ENCODE results near the gene FPR1.

Gene FPR1

DNA sequence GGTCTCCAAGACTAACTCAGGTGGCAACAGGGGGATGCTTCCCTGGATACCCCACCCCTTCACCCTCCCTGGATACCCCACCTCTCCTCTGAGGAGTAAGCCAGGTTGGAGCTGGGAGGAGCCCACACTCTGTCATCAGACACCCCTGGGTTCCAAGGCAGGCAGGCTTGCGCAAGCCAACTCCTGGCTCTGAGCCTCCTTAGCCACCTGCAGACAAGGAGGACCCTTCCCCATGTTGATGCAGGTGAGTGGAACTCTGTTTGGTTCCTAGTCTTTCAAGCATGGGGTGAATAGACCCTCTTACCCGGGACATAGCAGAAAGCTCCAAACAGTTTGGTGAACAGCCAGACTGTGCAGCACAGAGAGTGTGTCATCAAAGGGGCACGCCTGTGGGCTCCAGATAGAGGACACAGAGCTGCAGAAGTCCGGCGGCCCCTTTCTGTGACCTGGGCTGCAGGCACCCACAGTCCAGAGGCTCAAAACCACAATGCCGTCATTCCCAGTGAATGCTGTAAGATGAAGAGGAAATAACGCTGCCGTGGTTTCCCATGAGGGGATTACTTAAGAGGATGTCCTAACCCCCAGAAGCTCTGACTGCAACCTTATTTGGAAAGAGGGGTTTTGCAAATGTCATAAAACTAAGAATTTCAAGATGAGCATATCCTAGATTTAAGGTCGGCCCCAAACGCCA is 15.8 kb downstream of the FPR1 start:
- DNase-seq = no peak

DNA sequence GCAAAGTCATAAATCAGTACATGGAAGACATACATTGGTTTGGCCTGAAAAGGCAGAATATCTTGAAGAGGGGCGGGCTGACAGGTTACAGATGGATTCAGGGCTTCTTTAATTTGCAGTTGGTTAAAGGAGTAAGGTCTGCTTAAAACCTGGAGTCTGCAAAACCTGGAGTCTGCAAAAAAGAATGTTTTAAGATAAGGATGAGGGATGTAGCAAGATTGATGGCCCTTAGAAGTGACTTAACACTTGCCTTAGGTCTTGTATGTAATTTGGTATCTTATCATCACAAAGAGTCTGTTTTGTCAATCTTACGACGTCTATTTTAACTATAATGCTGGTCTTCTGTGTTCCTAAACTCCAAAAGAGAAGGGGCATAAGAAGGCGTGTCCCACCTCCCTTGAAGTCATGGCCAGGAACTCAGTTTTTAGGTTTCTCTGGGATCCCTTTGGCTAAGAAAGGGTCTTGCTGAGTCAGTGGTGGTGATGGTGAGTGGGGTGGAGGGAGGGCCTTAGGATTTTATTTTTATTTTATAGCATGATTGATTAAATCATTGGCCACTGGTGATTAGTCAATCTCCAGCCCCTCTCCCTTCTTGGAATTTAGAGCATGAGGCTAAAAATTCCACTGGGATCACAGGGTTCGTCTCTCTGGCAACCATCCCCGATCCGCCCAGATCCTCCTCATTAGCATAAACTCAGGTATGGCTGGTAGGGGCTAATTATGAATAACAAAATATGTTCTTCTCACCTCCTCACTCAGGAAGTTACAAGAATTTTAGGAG is 17.7 kb downstream of the FPR1 start:
- no peak for DNase-seq

DNA sequence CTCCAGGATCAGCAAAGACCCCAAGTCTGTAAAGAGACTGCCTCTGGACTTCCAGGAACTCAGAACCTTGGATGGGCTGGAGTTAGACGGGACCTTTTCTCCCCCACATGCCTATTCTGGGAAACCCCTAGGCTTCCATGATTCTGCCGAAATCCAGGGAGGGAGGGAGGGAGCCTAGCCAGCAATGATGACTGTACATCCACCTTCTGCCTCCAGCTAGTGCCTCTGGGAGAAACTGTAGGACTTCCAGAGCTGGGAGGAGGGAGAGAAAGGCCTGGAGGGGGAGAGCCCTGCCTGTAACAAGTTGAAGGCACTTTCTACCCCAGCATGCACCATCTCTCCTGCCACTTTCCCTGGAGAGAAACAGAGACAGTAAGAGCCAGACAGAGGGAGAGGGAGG is 21.9 kb downstream of the FPR1 start:
- DNase-seq = no peak

- no peak for DNase-seq
Measured at GRCh38 chr19:51727349-51727880, 24.3 kb downstream of the FPR1 start.

- DNase-seq = no peak
Measured at GRCh38 chr19:51726049-51726448, 25.6 kb downstream of the FPR1 start.

- DNase-seq = no peak
Measured at GRCh38 chr19:51724543-51724942, 27.1 kb downstream of the FPR1 start.

GRCh38 chr19:51722492-51722891 is 29.2 kb downstream of the FPR1 start:
- no peak for DNase-seq

GRCh38 chr19:51721905-51722304 is 29.8 kb downstream of the FPR1 start:
- no peak for DNase-seq

- no peak for DNase-seq
Measured at GRCh38 chr19:51719251-51719988, 32.3 kb downstream of the FPR1 start.

DNA sequence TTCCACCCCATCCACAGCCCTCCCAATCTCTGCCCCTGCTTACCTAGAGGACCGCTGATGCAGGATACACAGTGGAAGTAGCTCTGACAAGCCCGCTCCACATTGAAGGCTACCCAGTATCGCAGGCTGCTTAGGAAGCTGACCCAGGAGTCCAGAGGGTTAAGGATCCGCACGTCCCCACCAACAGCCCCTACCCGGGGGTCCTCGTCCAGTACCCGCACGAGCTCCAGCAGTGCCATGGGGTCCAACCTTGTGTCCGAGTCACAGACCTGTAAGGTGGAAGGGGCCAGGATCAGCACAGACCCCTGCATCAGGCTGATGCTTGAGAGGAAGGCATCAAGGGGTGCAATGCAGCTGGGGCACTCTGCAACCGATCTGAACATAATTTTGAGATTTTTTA is 34.8 kb downstream of the FPR1 start:
- no peak for DNase-seq

DNA sequence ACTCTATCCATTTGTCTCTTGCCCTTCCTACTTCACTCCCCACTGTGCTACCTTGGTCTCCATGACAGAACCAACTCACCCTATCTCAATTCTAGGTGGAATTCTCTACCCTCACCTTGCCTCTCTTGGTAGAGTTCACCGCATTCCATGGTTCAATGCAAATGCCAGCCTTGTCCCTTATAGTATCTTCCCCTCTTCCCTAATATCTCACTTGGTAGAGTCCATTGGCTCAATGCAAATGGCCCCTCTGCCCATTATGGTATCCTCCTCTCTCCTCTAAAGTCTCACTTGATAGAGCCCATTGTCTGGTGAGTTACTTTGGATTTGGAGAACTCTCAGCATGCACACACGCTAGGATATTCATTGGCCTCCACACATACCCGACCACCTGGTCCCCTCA is 35.8 kb downstream of the FPR1 start:
- DNase-seq = no peak

GRCh38 chr19:51714848-51715247 is 36.8 kb downstream of the FPR1 start:
- DNase-seq = no peak

GRCh38 chr19:51713319-51714285 is 38.1 kb downstream of the FPR1 start:
- DNase-seq = no peak

- DNase-seq = no peak
Measured at GRCh38 chr19:51712461-51713081, 39.1 kb downstream of the FPR1 start.

- DNase-seq = no peak
Measured at GRCh38 chr19:51711702-51712101, 40.0 kb downstream of the FPR1 start.

- no peak for DNase-seq
Measured at GRCh38 chr19:51710163-51710562, 41.5 kb downstream of the FPR1 start.

- no peak for DNase-seq
Measured at GRCh38 chr19:51709575-51709974, 42.1 kb downstream of the FPR1 start.

GRCh38 chr19:51708811-51709210 is 42.9 kb downstream of the FPR1 start:
- no peak for DNase-seq

DNA sequence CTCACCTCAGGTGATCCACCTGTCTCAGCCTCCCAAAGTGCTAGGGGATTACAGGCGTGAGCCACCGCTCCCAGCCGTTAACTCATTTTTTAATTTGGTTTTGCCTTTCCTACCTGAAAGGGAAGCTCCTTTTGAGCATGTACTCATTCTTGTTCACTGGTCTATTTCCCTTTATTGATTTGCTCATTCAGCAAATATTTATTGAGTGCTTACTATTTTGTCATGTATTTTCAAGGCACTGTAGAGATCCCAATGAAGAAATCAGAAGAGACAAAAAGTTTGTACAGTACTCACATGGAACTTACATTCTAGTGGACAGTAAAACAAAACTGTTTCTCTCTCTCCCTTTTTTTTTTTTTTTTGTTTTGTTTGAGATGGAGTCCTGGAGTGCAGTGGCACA is 44.8 kb downstream of the FPR1 start:
- DNase-seq = no peak

DNA sequence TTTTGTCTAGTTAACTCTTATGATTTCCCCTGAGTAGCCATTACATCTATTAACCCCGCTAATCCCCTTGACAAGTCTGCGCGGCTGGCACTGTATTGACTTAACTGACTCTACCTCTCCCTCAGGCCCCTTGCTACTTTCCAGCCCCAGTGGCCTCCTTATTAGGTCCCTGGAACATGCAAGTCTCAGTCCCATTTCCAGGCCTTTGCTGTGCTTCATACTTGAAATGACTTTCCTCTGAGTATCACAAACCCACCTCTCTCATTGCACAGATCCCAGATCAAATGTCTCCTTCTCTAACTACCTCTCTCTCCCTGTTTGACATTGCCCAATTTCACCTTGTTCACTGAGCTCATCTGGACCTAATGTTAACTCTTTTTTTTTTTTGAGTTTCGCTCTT is 45.4 kb downstream of the FPR1 start:
- no peak for DNase-seq

GRCh38 chr19:51704626-51705025 is 47.1 kb downstream of the FPR1 start:
- no peak for DNase-seq

Measured in SIG-M5 (cell line).